Measurements from ENCODE around the gene POLK. TPM values are rescaled to one million over a fixed set of nuclear protein-coding genes. Genes with fewer than 3 reads are reported as not detected.
"Not testable (repeated sequence)": the region's sequence is repeated elsewhere in the genome, so short reads cannot be mapped to it uniquely, and the experiment has no call there.

The POLK gene
- total RNA-seq, 1 donor from 2014 or later, result 22.4 TPM

DNA sequence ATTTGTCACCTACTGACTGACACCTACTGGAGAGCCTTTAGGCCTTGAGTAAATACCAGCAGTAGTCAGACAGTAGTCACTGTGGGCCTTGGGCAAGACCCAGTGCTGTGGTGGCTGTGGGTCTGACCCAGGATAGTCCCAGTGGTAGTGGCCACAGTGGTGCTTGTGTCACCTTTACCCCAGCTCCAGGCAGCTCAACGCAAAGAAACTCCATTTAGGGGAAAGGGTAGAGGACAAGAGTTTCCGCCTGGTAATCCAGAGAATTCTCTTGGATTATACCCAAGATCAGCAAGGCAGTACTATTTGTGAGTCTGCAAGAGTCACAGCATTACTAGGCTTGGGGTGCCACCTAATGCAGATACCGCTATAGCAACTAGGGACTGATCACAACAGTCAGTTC, 29.2 kb upstream of the POLK start:
- no peaks in the 10 kb centered on the region for H3K27me3 ChIP-seq (ENCODE audit: control insufficient read depth, insufficient read depth, low read length)
- H3K4me3 ChIP-seq (ENCODE audit: low read depth, low read length), result no peak overlapping the region
- FAIRE-seq, result no peak
- TF ChIP-seq, protein P1, sequence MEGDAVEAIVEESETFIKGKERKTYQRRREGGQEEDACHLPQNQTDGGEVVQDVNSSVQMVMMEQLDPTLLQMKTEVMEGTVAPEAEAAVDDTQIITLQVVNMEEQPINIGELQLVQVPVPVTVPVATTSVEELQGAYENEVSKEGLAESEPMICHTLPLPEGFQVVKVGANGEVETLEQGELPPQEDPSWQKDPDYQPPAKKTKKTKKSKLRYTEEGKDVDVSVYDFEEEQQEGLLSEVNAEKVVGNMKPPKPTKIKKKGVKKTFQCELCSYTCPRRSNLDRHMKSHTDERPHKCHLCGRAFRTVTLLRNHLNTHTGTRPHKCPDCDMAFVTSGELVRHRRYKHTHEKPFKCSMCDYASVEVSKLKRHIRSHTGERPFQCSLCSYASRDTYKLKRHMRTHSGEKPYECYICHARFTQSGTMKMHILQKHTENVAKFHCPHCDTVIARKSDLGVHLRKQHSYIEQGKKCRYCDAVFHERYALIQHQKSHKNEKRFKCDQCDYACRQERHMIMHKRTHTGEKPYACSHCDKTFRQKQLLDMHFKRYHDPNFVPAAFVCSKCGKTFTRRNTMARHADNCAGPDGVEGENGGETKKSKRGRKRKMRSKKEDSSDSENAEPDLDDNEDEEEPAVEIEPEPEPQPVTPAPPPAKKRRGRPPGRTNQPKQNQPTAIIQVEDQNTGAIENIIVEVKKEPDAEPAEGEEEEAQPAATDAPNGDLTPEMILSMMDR (IDR thresholded peaks at IDR 0.05; ENCODE audit: insufficient read depth, low read length, severe bottlenecking), result no peak
- DNase-seq (ENCODE audit: low read depth), result no peak
- H3K36me3 ChIP-seq (ENCODE audit: control insufficient read depth, insufficient read depth, low read length), result no peaks in the 10 kb centered on the region

DNA sequence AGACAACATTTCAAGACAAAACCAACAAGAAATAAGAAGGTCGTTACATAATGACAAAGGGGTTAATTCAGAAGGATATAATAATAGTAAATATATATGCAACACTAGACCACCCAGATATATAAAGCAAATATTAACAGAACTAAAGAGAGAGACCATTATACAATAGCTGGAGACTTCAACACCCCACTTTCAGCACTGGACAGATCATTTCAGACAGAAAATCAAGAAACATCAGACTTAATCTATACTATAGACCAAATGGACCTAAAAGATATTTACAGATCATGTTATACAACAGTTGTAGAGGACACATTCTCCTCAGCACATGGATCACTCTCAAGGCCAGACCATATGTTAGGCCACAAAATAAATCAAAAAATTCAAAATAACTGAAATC, 27.1 kb upstream of the POLK start:
- H3K27me3 ChIP-seq (ENCODE audit: control insufficient read depth, insufficient read depth, low read length), result no peaks in the 10 kb centered on the region
- H3K4me3 ChIP-seq (ENCODE audit: low read depth, low read length), result no peak overlapping the region
- FAIRE-seq (no peak), DNase-seq (ENCODE audit: low read depth) (no peak)
- TF ChIP-seq, protein P1 (IDR thresholded peaks at IDR 0.05; ENCODE audit: insufficient read depth, low read length, severe bottlenecking), result no peak
- no peaks in the 10 kb centered on the region for H3K36me3 ChIP-seq (ENCODE audit: control insufficient read depth, insufficient read depth, low read length)

DNA sequence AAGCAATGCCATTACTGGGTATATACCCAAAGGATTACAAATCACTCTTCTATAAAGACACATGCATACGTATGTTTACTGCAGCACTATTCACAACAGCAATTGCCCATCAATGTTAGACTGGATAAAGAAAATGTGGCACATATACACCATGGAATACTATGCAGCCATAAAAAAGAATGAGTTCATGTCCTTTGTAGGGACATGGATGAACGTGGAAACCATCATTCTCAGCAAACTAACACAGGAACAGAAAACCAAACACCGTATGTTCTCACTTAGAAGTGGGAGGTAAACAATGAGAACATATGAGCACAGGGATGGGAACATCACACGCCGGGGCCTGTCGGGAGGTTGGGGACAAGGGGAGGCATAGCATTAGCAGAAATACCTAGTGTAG, 21.8 kb upstream of the POLK start:
- not testable (repeated sequence) for FAIRE-seq; H3K27me3 ChIP-seq (ENCODE audit: control insufficient read depth, insufficient read depth, low read length); DNase-seq (ENCODE audit: low read depth); H3K36me3 ChIP-seq (ENCODE audit: control insufficient read depth, insufficient read depth, low read length); H3K4me3 ChIP-seq (ENCODE audit: low read depth, low read length)

DNA sequence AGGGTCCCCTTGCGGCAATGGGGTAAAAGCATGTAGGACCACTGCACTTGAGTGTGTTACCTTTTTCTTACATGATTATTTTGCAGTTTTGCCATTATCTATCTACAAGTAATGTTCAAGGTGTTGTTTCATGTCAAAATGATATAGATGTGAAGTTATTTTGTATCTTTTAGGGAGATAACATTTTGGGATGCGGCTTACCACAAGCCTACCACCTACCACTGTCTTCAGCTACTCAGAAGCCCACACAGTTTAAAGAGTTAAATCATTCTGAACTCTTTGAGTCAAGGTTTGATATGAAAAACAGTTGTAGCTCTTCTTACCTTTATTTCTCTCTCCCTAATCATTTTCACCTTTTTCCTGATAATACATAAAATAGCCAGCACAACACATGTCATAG, 20.1 kb upstream of the POLK start:
- no peak for FAIRE-seq
- no peak overlapping the region for H3K4me3 ChIP-seq (ENCODE audit: low read depth, low read length)
- TF ChIP-seq, protein P1 (IDR thresholded peaks at IDR 0.05; ENCODE audit: insufficient read depth, low read length, severe bottlenecking), result no peak

DNA sequence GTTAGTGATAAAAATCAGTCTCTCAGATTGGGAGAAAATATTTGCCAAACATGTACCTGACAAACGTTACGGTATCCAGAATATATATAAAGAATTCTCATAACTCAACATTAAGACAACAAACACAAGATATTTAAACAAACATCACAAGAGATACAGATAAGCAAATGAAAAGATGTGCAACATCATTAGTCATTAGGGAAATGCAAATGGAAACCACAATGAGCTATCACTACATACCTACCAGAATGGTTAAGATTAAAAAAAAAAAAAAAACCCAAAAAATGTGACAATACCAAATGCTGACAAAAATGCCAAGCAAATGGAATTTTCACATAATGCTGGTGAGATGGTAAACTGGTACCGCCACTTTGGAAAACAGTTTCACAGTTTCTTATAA, 15.7 kb upstream of the POLK start:
- Histone ChIP-seq H3K27me3 (ENCODE audit: control insufficient read depth, insufficient read depth, low read length) (no peaks in the 10 kb centered on the region), H3K36me3 (ENCODE audit: control insufficient read depth, insufficient read depth, low read length) (peaks cover 5% of the 10 kb centered on the region), H3K4me3 (ENCODE audit: low read depth, low read length) (no peak overlapping the region)
- no peak for FAIRE-seq
- DNase-seq (ENCODE audit: low read depth), result peak; percentile 4
- TF ChIP-seq, protein P1 (IDR thresholded peaks at IDR 0.05; ENCODE audit: insufficient read depth, low read length, severe bottlenecking), result no peak

More for the DNA sequence above, 20.1 kb upstream of the POLK start:
- Histone ChIP-seq H3K36me3 (ENCODE audit: control insufficient read depth, insufficient read depth, low read length) (peaks cover 2% of the 10 kb centered on the region), H3K27me3 (ENCODE audit: control insufficient read depth, insufficient read depth, low read length) (no peaks in the 10 kb centered on the region)
- DNase-seq (ENCODE audit: low read depth), result no peak

DNA sequence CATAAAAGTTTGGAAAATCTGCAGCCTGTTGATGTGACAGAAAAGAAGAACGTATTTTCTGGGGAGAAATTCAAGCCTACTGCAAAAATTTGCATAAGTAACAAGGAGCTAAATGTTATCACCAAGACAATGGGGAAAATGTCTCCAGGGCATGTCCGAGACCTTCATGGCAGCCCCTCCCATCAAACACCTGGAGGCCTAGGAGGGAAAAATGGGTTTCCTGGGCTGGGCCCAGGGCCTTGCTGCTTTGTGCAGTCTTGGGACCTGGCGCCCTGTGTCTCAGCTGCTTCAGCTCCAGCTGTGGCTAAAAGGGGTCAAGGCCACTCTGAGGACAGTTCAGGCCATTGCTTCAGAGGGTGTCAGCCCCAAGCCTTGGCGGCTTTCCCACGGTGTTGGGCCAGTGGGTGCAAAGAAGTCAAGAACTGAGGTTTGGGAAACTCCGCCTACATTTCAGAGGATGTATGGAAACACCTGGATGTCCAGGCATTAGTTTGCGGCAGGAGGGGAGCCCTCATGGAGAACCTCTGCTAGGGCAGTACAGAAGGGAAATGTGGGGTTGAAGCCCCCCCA, 13.4 kb upstream of the POLK start:
- H3K4me3 ChIP-seq (ENCODE audit: low read depth, low read length), result no peak overlapping the region
- DNase-seq (ENCODE audit: low read depth) (no peak), FAIRE-seq (no peak)
- TF ChIP-seq, protein P1 (IDR thresholded peaks at IDR 0.05; ENCODE audit: insufficient read depth, low read length, severe bottlenecking), result no peak
- H3K27me3 ChIP-seq (ENCODE audit: control insufficient read depth, insufficient read depth, low read length), result no peaks in the 10 kb centered on the region
- H3K36me3 ChIP-seq (ENCODE audit: control insufficient read depth, insufficient read depth, low read length), result peaks cover 3% of the 10 kb centered on the region

DNA sequence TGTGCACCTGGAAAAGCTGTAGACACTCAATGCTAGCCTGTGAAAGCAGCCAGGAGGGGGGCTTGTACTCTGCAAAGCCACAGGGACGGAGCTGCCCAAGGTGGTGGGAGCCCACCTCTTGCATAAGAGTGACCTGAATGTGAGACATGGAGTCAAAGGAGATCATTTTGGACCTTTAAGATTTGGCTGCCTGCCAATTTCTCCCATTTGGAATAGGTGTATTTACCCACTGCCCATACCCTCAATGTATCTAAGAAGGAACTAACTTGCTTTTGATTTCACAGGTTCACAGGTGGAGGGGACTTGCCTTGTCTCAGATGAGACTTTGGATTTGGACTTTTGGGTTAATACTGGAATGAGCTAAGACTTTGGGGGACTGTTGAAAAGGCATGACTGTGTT, 12.8 kb upstream of the POLK start:
- not testable (repeated sequence) for H3K4me3 ChIP-seq (ENCODE audit: low read depth, low read length); H3K27me3 ChIP-seq (ENCODE audit: control insufficient read depth, insufficient read depth, low read length); DNase-seq (ENCODE audit: low read depth); H3K36me3 ChIP-seq (ENCODE audit: control insufficient read depth, insufficient read depth, low read length); FAIRE-seq

DNA sequence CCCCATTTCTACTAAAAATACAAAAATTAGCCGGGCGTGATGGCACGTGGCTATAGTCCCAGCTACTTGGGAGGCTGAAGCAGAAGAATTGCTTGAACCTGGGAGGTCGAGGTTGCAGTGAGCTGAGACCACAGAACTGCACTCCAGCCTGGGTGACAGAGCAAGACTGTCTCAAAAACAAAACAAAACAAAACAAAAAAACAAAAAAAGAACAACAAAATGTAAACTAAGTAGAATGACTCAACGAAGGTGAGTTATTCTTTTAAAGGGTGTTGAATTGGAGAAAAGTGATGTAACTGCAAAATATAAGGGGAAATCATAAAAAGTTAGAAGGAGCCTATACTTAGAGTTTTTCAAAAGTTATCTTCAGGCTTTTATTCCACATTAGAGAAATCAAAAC, 6.6 kb upstream of the POLK start:
- not testable (repeated sequence) for H3K27me3 ChIP-seq (ENCODE audit: control insufficient read depth, insufficient read depth, low read length); H3K4me3 ChIP-seq (ENCODE audit: low read depth, low read length); H3K36me3 ChIP-seq (ENCODE audit: control insufficient read depth, insufficient read depth, low read length); FAIRE-seq; DNase-seq (ENCODE audit: low read depth)
